Caco-2 (cell line): ENCODE measurements around the gene IFNGR1. TPM values are rescaled to one million over a fixed set of nuclear protein-coding genes. Genes with fewer than 3 reads are reported as not detected.

Experiments used
- BruUV-seq: library from RNA; stranded (reverse); fragments of 400-500 nt; replicated peaks from 2 replicates; lab custom pipeline; 2021; lab: Mats Ljungman, UMichigan
- CTCF ChIA-PET: fragments of 300-600 bp; sonication (Branson Sonifier 250); formaldehyde crosslinking; loops from one replicate; lab custom pipeline; 2022; ENCODE audit warnings: antibody characterized with exemption; lab: Charles Lee
- POLR2A ChIA-PET: fragments of 300-600 bp; sonication (Branson Sonifier 250); formaldehyde crosslinking; loops from one replicate; lab custom pipeline; 2022; ENCODE audit warnings: antibody characterized with exemption; lab: Charles Lee
- DNase-seq, 2 experiments: peaks; one replicate each; pipeline versions ENCODE4 v3.0.0 to v3.0.0-alpha.2; 2020 to 2022
- H3K27me3 ChIP-seq: replicated peaks from 2 replicates; pipeline ENCODE4 v1.6.0; 2011; ENCODE audit warnings: low read length; ENCODE audit not compliant: control insufficient read depth, insufficient read depth
- H3K36me3 ChIP-seq: 2 replicates; pipeline ENCODE4 v1.5.1; 2011; ENCODE audit warnings: low read length; ENCODE audit not compliant: control insufficient read depth, insufficient read depth
- H3K4me1 ChIP-seq: fragments of 250-450 bp; sonication (Bioruptor Pico); 2 replicates; pipeline ENCODE4 v1.5.1; 2020; ENCODE audit warnings: mild to moderate bottlenecking
- H3K4me3 ChIP-seq: 2 replicates; pipeline ENCODE4 v1.5.1; 2011; ENCODE audit warnings: low read depth, mild to moderate bottlenecking, control low read depth, low read length
- H3K9me3 ChIP-seq: fragments of 250-450 bp; sonication (Bioruptor Pico); 2 replicates; pipeline ENCODE4 v1.5.1; 2020; ENCODE audit warnings: mild to moderate bottlenecking, moderate library complexity
- H3K27ac Mint-ChIP-seq: one replicate; pipeline ENCODE4 v1.8.0; 2022; ENCODE audit warnings: mixed read lengths; ENCODE audit not compliant: unreplicated experiment
- H3K27me3 Mint-ChIP-seq: one replicate; pipeline ENCODE4 v1.8.0; 2022; ENCODE audit warnings: mixed read lengths; ENCODE audit not compliant: insufficient read depth, unreplicated experiment
- H3K36me3 Mint-ChIP-seq: one replicate; pipeline ENCODE4 v1.8.0; 2022; ENCODE audit warnings: mild to moderate bottlenecking, mixed read lengths; ENCODE audit not compliant: insufficient read depth, unreplicated experiment
- H3K4me1 Mint-ChIP-seq: one replicate; pipeline ENCODE4 v1.8.0; 2022; ENCODE audit warnings: low read depth, mixed read lengths; ENCODE audit not compliant: unreplicated experiment
- H3K4me3 Mint-ChIP-seq: one replicate; pipeline ENCODE4 v1.8.0; 2022; ENCODE audit warnings: mild to moderate bottlenecking, moderate library complexity, mixed read lengths; ENCODE audit not compliant: unreplicated experiment
- H3K9me3 Mint-ChIP-seq: one replicate; pipeline ENCODE4 v1.8.0; 2022; ENCODE audit warnings: mixed read lengths; ENCODE audit not compliant: unreplicated experiment
- CTCF ChIP-seq, 2 experiments: fragments of 200-600 bp in 1 of 2; IDR thresholded peaks; 1 replicate in 1 of 2; 2 replicates in 1 of 2; pipeline versions ENCODE4 v1.5.1 to v1.8.0; 2011 to 2022; ENCODE audit warnings: antibody characterized with exemption in 1 of 2, control low read depth in 1 of 2, inconsistent platforms in 1 of 2, low read depth in 1 of 2, low read length in 1 of 2, mild to moderate bottlenecking in 1 of 2, moderate library complexity in 1 of 2; ENCODE audit not compliant: insufficient read depth in 1 of 2, severe bottlenecking in 1 of 2, unreplicated experiment in 1 of 2
- intact Hi-C: fragments of 100-400 bp; cut with micrococcal nuclease; formaldehyde crosslinking; loops from one replicate; pipeline ENCODE4 v1.10.0; 2022; ENCODE audit not compliant: unreplicated experiment
- total RNA-seq: library from RNA; stranded (reverse); gene quantifications from 2 replicates; pipeline ENCODE4 v1.2.3, GENCODE V29; 2022

IFNGR1 gene
- total RNA-seq, 1 experiment from 2014 or later = 58.0 TPM

- intact Hi-C loops = no loop called here
- peaks cover 2% of the 10 kb centered on the region; the same call in 1 of the 2 replicates for H3K36me3 ChIP-seq
- no peak for TF ChIP-seq CTCF (IDR thresholded peaks at IDR 0.05; ENCODE audit: insufficient read depth in 1 of 2, low read depth in 1 of 2, low read length in 1 of 2, severe bottlenecking in 1 of 2, unreplicated experiment in 1 of 2)
- no peak overlapping the region for H3K27ac Mint-ChIP-seq
- peaks cover 52% of the 10 kb centered on the region for H3K36me3 Mint-ChIP-seq
- H3K4me3 Mint-ChIP-seq = no peak overlapping the region
- H3K27me3 Mint-ChIP-seq = no peaks in the 10 kb centered on the region
- ChIA-PET POLR2A (no interaction called here), CTCF (no interaction called here)
- no peaks in the 10 kb centered on the region for H3K27me3 ChIP-seq
- BruUV-seq = no TSS peak
- H3K9me3 Mint-ChIP-seq = peaks cover 5% of the 10 kb centered on the region
- peaks cover 8% of the 10 kb centered on the region for H3K4me1 ChIP-seq
- H3K9me3 ChIP-seq = peaks cover 10% of the 10 kb centered on the region
- peaks cover 23% of the 10 kb centered on the region for H3K4me1 Mint-ChIP-seq
- no peak overlapping the region for H3K4me3 ChIP-seq
- DNase-seq = no peak
These were observed 4.3 kb downstream of the IFNGR1 start for GRCh38 chr6:137214931-137215330.

- peaks cover 20% of the 10 kb centered on the region for H3K4me1 Mint-ChIP-seq
- H3K36me3 Mint-ChIP-seq = peaks cover 55% of the 10 kb centered on the region
- H3K9me3 Mint-ChIP-seq = peaks cover 14% of the 10 kb centered on the region
- CTCF ChIA-PET = no interaction called here
- peaks cover 18% of the 10 kb centered on the region for H3K9me3 ChIP-seq
- POLR2A ChIA-PET = no interaction called here
- peaks cover 2% of the 10 kb centered on the region; the same call in 1 of the 2 replicates for H3K36me3 ChIP-seq
- no peak for DNase-seq
- no peak for TF ChIP-seq CTCF (IDR thresholded peaks at IDR 0.05; ENCODE audit: insufficient read depth in 1 of 2, low read depth in 1 of 2, low read length in 1 of 2, severe bottlenecking in 1 of 2, unreplicated experiment in 1 of 2)
- no TSS peak for BruUV-seq
- H3K4me1 ChIP-seq = peaks cover 5% of the 10 kb centered on the region; the same call in 1 of the 2 replicates
- no peaks in the 10 kb centered on the region for H3K27me3 ChIP-seq
- H3K27ac Mint-ChIP-seq = no peak overlapping the region
- no peak overlapping the region for H3K4me3 ChIP-seq
- intact Hi-C loops = no loop called here
- no peaks in the 10 kb centered on the region for H3K27me3 Mint-ChIP-seq
- H3K4me3 Mint-ChIP-seq = no peak overlapping the region
These were observed 5.4 kb downstream of the IFNGR1 start for GRCh38 chr6:137213813-137214212.

- no peaks in the 10 kb centered on the region for H3K27me3 ChIP-seq
- H3K4me3 Mint-ChIP-seq = no peak overlapping the region
- no peak for TF ChIP-seq CTCF (IDR thresholded peaks at IDR 0.05; ENCODE audit: insufficient read depth in 1 of 2, low read depth in 1 of 2, low read length in 1 of 2, severe bottlenecking in 1 of 2, unreplicated experiment in 1 of 2)
- H3K27ac Mint-ChIP-seq = no peak overlapping the region
- BruUV-seq = no TSS peak
- H3K27me3 Mint-ChIP-seq = no peaks in the 10 kb centered on the region
- no peak for DNase-seq
- peaks cover 55% of the 10 kb centered on the region for H3K36me3 Mint-ChIP-seq
- peaks cover 20% of the 10 kb centered on the region for H3K4me1 Mint-ChIP-seq
- H3K4me1 ChIP-seq = peaks cover 5% of the 10 kb centered on the region; the same call in 1 of the 2 replicates
- intact Hi-C loops = no loop called here
- POLR2A ChIA-PET = no interaction called here
- peaks cover 18% of the 10 kb centered on the region for H3K9me3 ChIP-seq
- H3K4me3 ChIP-seq = no peak overlapping the region
- peaks cover 14% of the 10 kb centered on the region for H3K9me3 Mint-ChIP-seq
- CTCF ChIA-PET = no interaction called here
- H3K36me3 ChIP-seq = peaks cover 3% of the 10 kb centered on the region; the same call in 1 of the 2 replicates
These were observed 5.8 kb downstream of the IFNGR1 start for GRCh38 chr6:137213331-137213740.
